ENCODE measurements around the gene JUN.

- TF ChIP-seq CTCF (conservative IDR thresholded peaks at IDR 0.05) (no peak), EZH2 (IDR thresholded peaks at IDR 0.05; ENCODE audit: low read depth) (no peak)
These were observed 5.5 kb upstream of the JUN start for GRCh38 chr1:58789322-58789856.

Data from PC-9 (cell line).